Endothelial cell of umbilical vein (primary cell): ENCODE data around the gene ADCY5. TPM values are rescaled to one million over a fixed set of nuclear protein-coding genes. Genes with fewer than 3 reads are reported as not detected.

Experiments
- BruUV-seq: library from RNA; stranded (reverse); fragments of 400-500 nt; replicated peaks from 2 replicates; lab custom pipeline; 2021; lab: Mats Ljungman, UMichigan
- CTCF ChIA-PET: fragments of 300-600, 350-600 bp; sonication (Branson Sonifier 250); formaldehyde crosslinking; loops from one replicate; lab custom pipeline; 2021; ENCODE audit warnings: antibody characterized with exemption, inconsistent platforms; lab: Charles Lee
- POLR2A ChIA-PET: fragments of 300-600, 350-600 bp; sonication (Branson Sonifier 250); formaldehyde crosslinking; loops from one replicate; lab custom pipeline; 2021; ENCODE audit warnings: antibody characterized with exemption, inconsistent platforms; lab: Charles Lee
- DNase-seq: peaks from one replicate; pipeline ENCODE4 v3.0.0-alpha.2; 2011; ENCODE audit warnings: low read depth, low spot score
- FAIRE-seq: peaks from 2 replicates; lab custom pipeline; 2011; peaks lifted over from hg19 to GRCh38; lab: Jason Lieb, UNC
- H2AFZ ChIP-seq: 2 replicates; pipeline ENCODE4 v1.6.0; 2012; ENCODE audit warnings: low read depth, low read length, control low read depth, inconsistent platforms
- H3K27ac ChIP-seq: 2 replicates; pipeline ENCODE4 v1.5.1; 2011; ENCODE audit warnings: low read depth, mild to moderate bottlenecking, control low read depth, low read length, moderate library complexity; ENCODE audit not compliant: insufficient read depth
- H3K27me3 ChIP-seq, 2 experiments: 2 replicates each; pipeline versions ENCODE4 v1.6.0 to v1.6.1; 2011; ENCODE audit warnings: low read length in 2 of 2, mixed read lengths in 1 of 2; ENCODE audit not compliant: control insufficient read depth in 2 of 2, insufficient read depth in 2 of 2
- H3K36me3 ChIP-seq, 2 experiments: 2 replicates in 1 of 2; 3 replicates in 1 of 2; pipeline ENCODE4 v1.5.1; 2011; ENCODE audit warnings: low read length in 2 of 2, mild to moderate bottlenecking in 1 of 2, moderate library complexity in 1 of 2; ENCODE audit not compliant: control insufficient read depth in 2 of 2, insufficient read depth in 2 of 2; ENCODE audit errors: extremely low read depth in 1 of 2
- H3K4me1 ChIP-seq: 3 replicates; pipeline ENCODE4 v1.5.1; 2011; ENCODE audit warnings: mild to moderate bottlenecking, low read length; ENCODE audit not compliant: control insufficient read depth, insufficient read depth; ENCODE audit errors: extremely low read depth
- H3K4me2 ChIP-seq: 2 replicates; pipeline ENCODE4 v1.6.1; 2011; ENCODE audit warnings: low read length, control low read depth, mixed read lengths; ENCODE audit not compliant: insufficient read depth
- H3K4me3 ChIP-seq, 3 experiments: fragments of 200-600 bp in 1 of 3; sonication (generic), shearing (Covaris generic) in 1 of 3; replicated peaks in 1 of 3; 2 replicates each; pipeline ENCODE4 v1.5.1; 2011 to 2016; ENCODE audit warnings: control low read depth in 3 of 3, low read length in 3 of 3, mild to moderate bottlenecking in 2 of 3, inconsistent platforms in 1 of 3, low read depth in 1 of 3, moderate library complexity in 1 of 3; ENCODE audit not compliant: insufficient read depth in 1 of 3
- H3K79me2 ChIP-seq: 2 replicates; pipeline ENCODE4 v1.6.0; 2012; ENCODE audit warnings: low read length, inconsistent platforms; ENCODE audit not compliant: control insufficient read depth, insufficient read depth
- H3K9ac ChIP-seq: replicated peaks from 2 replicates; pipeline ENCODE3; 2011; ENCODE audit warnings: low read length, control low read depth; ENCODE audit not compliant: insufficient read depth; ENCODE audit errors: extremely low read depth
- H3K9me1 ChIP-seq: replicated peaks from 3 replicates; pipeline ENCODE4 v1.6.0; 2011; ENCODE audit warnings: mild to moderate bottlenecking, low read length; ENCODE audit not compliant: control insufficient read depth, insufficient read depth; ENCODE audit errors: extremely low read depth
- H3K9me3 ChIP-seq: replicated peaks from 2 replicates; pipeline ENCODE4 v1.5.1; 2012; ENCODE audit warnings: low read length, inconsistent platforms; ENCODE audit not compliant: control insufficient read depth, insufficient read depth
- H4K20me1 ChIP-seq: replicated peaks from 2 replicates; pipeline ENCODE3; 2011; ENCODE audit warnings: mild to moderate bottlenecking, low read length; ENCODE audit not compliant: control insufficient read depth, insufficient read depth; ENCODE audit errors: extremely low read depth
- CTCF ChIP-seq, 2 donors: IDR thresholded peaks; 1 replicate in 1 of 2; 2 replicates in 1 of 2; pipeline ENCODE4 v1.5.1; 2011; ENCODE audit warnings: low read length in 2 of 2, mild to moderate bottlenecking in 2 of 2, moderate library complexity in 2 of 2, control low read depth in 1 of 2, inconsistent platforms in 1 of 2, low read depth in 1 of 2; ENCODE audit not compliant: insufficient read depth in 1 of 2; ENCODE audit errors: extremely low read depth in 1 of 2
- EZH2 ChIP-seq: IDR thresholded peaks from 2 replicates; pipeline ENCODE4 v1.6.1; 2012; ENCODE audit warnings: borderline replicate concordance, low read depth, mild to moderate bottlenecking, moderate library complexity, low read length, inconsistent platforms; ENCODE audit not compliant: severe bottlenecking
- FOS ChIP-seq: IDR thresholded peaks from 2 replicates; pipeline ENCODE4 v1.6.1; 2011; ENCODE audit warnings: mild to moderate bottlenecking, low read length, moderate library complexity, borderline replicate concordance; ENCODE audit not compliant: insufficient read depth
- GATA2 ChIP-seq: IDR thresholded peaks from 2 replicates; pipeline ENCODE4 v1.7.0; 2011; ENCODE audit warnings: low read depth, mild to moderate bottlenecking, moderate library complexity, mixed read lengths, low read length; ENCODE audit not compliant: insufficient read length, insufficient read depth
- JUN ChIP-seq: IDR thresholded peaks from 2 replicates; pipeline ENCODE4 v1.6.1; 2011; ENCODE audit warnings: borderline replicate concordance, low read depth; ENCODE audit not compliant: insufficient read length, insufficient read depth
- MAX ChIP-seq: IDR thresholded peaks from 2 replicates; pipeline ENCODE4 v1.6.1; 2011; ENCODE audit not compliant: insufficient read depth, insufficient read length
- MYC ChIP-seq: IDR thresholded peaks from one replicate; pipeline ENCODE4 v1.6.1; 2011; ENCODE audit warnings: mild to moderate bottlenecking, low read depth, low read length
- POLR2A ChIP-seq: IDR thresholded peaks from 2 replicates; pipeline ENCODE4 v1.6.1; 2012; ENCODE audit warnings: low read depth, mild to moderate bottlenecking, control low read depth, low read length
- POLR2AphosphoS5 ChIP-seq: IDR thresholded peaks from 2 replicates; pipeline ENCODE4 v1.6.1; 2012; ENCODE audit warnings: low read depth, mild to moderate bottlenecking, control low read depth, low read length, moderate library complexity; ENCODE audit not compliant: insufficient read depth
- dilution Hi-C: fragments of 300-500 bp; cut with MboI; formaldehyde crosslinking; loops from one replicate; pipeline ENCODE4 v1.15.0; 2019; ENCODE audit warnings: low sequenced_read_pairs; ENCODE audit not compliant: extremely low pct_ligation_motif_present
- intact Hi-C: fragments of 100-400 bp; cut with micrococcal nuclease; formaldehyde crosslinking; loops from one replicate; pipeline ENCODE4 v1.10.0; 2022
- polyA plus RNA-seq, 4 experiments: library from polyadenylated mRNA; depleted of rRNA in 3 of 4; stranded (reverse) in 3 of 4; unstranded in 1 of 4; fragments of >200 nt; gene quantifications; 2 replicates each; pipeline versions ENCODE4 v1.2.1 to v1.2.3, GENCODE V29; 2011 to 2012; ENCODE audit warnings: missing spikeins in 1 of 4
- total RNA-seq: library from RNA; stranded (reverse); gene quantifications from 2 replicates; pipeline ENCODE4 v1.2.3, GENCODE V29; 2021

Gene ADCY5
- total and polyA plus RNA-seq, 2 donors (not counting 3 experiments of a cell fraction or from before 2014, with no cell fraction given): 0.01 TPM; not detected in 1

GRCh38 chr3:123405021-123405420 is 43.9 kb downstream of the ADCY5 start:
- Histone ChIP-seq H3K9ac (no peak overlapping the region), H3K27ac (no peak overlapping the region), H3K79me2 (no peaks in the 10 kb centered on the region), H3K4me3 (no peak overlapping the region), H3K9me3 (no peaks in the 10 kb centered on the region), H3K4me1 (no peaks in the 10 kb centered on the region), H3K36me3 (no peaks in the 10 kb centered on the region), H3K4me2 (no peak overlapping the region), H3K27me3 (peaks cover 2% of the 10 kb centered on the region in 2 experiments), H4K20me1 (no peaks in the 10 kb centered on the region), H3K9me1 (no peaks in the 10 kb centered on the region), H2AFZ (no peak overlapping the region)
- ChIA-PET POLR2A (no interaction called here), CTCF (no interaction called here)
- no peak for TF ChIP-seq POLR2A
- no peak for TF ChIP-seq CTCF (IDR thresholded peaks at IDR 0.05; ENCODE audit: extremely low read depth in 1 of 2, insufficient read depth in 1 of 2, low read depth in 1 of 2, low read length in 2 of 2)
- TF ChIP-seq EZH2: no peak
- TF ChIP-seq MAX: no peak
- no peak for TF ChIP-seq MYC
- no peak for TF ChIP-seq JUN
- TF ChIP-seq POLR2AphosphoS5: no peak
- no peak for TF ChIP-seq GATA2
- no peak for TF ChIP-seq FOS
- no peak for DNase-seq
- no TSS peak for BruUV-seq
- dilution Hi-C loops (no loop called here), intact Hi-C loops (no loop called here)
- FAIRE-seq: no peak
